GM18907 (cell line): ENCODE data around the gene ATP5F1D.

ENCODE experiments used
- ATAC-seq: cut with Tn5 transposase; IDR thresholded peaks from one replicate; pipeline ENCODE4 v1.9.1; 2021; ENCODE audit warnings: mild to moderate bottlenecking, moderate library complexity; ENCODE audit not compliant: unreplicated experiment

ATP5F1D gene

DNA sequence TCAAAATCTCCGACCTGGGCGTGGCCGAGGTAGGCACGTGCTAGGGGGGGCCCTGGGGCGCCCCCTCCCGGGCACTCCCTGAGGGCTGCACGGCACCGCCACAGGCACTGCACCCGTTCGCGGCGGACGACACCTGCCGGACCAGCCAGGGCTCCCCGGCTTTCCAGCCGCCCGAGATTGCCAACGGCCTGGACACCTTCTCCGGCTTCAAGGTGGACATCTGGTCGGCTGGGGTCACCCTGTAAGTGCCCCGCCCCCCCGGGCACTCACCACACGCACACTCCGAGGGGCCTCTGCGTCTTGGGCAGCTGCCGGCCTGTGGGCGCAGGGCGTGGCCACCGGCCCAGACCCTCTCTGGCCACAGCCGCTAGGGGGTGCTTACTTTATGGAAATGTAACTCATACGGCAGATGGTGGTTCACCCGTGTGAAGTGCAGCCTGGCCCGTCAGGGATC is 21.0 kb upstream of the ATP5F1D start:
- ATAC-seq: no peak

DNA sequence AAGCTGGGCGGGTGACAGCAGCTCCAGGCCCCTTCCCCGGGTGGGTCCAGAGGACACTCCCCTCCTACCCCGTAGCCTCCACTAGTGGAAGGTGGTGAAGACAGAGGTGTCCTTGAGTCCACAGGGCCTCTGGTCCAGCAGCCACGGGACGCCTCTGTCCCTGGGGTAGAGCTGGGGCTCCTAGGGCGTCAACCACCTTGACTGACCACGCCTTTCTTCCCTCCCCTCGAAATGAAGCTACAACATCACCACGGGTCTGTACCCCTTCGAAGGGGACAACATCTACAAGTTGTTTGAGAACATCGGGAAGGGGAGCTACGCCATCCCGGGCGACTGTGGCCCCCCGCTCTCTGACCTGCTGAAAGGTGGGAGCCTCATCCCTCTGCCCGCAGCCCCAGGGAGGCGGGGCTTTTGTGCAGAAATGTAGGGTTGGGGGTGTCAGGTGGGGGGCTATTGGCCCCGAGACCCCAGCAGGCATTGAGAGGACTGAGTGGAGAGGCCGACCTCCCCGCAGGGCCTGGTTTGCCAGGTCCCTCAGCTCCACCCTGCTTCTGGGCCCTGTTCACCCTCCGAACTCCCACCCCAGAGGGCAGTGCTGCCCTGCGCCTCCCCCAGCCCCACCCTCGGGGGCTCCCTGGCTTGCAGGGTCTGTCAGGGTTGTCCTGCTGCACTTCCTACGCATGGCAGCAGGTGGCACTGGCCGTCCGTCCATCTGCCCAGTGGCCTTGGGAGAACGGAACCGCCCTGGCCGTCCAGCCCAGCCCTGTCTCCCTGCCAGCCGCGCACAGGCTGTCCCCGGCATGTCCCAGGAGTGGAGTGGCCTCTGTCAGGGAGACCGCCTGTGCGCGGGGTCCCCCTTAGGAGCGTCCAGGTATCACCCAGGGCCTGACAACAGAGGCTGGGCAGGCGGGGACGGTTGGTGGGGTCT is 20.3 kb upstream of the ATP5F1D start:
- ATAC-seq: no peak

DNA sequence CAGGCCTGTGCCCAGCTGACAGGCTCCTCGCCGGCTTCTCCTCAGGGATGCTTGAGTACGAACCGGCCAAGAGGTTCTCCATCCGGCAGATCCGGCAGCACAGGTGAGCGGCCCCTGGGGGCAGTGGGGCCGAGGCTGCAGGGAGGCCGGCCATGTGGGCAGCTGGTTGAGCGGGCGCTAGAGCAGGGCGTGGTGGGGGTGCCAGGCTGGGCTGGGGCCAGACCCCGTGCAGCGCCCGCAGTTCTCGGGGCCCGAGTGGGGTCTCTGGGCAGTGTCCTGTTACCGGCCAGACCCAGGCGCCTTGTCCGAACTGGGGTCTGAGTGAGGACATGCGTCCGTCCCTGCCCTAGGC is 19.7 kb upstream of the ATP5F1D start:
- no peak for ATAC-seq

DNA sequence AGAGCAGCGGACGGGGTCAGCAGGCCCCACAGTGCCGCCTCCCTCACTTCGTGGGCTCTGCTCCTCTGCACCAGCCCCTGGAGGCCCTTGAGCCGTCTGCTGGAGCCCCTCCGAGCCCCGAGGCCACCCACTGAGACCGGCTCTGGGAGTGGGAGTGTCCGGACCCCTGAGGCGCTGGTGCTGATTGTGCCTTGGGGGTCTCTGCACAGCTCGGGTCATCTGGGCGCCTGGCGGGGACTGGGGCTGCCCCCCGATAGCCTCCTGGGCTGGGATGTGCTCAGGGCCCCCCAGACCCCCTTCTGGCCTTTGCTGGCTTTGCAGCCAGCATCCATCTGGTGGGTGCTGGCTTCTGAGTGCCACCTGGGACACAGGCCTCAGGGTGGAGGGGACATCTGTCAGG is 19.2 kb upstream of the ATP5F1D start:
- no peak for ATAC-seq

DNA sequence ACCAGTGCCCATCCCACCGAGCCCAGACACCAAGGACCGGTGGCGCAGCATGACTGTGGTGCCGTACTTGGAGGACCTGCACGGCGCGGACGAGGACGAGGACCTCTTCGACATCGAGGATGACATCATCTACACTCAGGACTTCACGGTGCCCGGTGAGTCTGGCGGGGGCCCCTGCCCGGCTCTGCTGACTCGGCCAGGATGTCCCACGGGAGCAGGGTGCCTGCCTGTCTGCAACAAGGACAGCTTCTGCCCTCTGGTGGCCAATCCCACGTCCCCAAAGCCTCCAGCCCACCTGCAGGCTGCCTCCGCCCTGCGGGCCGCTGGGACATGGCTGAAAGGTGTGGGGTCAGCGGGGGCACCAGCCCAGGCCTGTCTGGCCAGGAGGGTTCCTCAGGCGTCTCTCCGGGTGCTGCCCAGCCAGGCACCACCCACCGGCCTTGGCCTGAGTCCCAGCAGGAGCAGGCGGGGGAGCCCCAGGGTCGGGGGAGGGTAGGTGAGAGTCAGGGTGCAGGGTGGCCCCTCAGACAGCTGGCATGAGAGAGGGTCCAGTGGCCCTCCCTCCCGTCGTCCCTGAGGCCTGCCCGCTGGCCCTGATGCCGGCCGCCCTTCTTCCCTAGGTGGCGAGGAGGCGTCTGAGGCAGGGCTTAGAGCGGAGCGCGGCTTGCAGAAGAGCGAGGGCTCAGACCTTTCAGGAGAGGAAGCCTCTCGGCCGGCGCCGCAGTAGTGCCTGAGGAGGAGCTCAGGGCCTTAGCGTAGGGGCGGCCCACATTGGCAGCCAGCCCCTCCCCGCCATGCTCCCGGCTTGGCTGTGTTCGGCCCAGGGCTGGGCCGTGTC is 18.3 kb upstream of the ATP5F1D start:
- no peak for ATAC-seq

DNA sequence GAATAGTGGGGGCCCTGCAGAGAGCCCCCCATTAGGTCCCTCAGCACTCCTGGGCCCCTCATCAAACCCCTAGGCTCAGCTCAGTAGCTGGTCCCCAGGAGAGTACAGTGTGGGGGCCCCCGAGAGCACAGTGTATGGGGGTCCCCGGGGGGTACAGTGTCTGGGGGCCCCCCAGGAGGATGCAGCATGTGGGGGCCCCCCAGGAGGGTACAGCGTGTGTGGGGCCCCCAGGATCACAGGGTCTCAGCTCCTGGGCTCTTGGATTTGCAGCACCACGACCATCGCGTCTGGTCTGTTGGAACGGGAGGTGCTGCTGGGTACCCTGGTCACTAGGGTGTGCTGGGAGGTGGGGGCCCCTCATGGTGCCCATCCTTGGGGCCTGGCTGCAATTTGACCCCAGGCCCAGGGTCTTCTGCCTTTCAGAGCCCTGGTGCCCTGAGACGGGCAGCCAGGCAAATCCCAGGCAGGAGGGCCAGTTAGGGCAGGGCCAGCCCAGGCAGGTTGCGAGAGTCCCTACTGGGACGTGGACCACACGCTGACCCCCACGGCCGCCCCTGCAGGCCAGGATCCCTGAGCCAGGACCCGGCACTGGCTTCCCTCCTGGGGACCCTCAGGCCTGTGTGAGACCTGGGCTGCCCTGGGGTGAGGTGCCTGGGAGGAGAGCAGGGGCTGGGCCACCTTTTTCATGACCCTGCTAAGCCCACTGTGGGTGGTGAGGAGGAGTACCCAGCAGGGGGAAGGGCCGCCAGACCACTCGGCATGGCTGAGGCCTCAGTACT is 17.3 kb upstream of the ATP5F1D start:
- ATAC-seq: no peak

DNA sequence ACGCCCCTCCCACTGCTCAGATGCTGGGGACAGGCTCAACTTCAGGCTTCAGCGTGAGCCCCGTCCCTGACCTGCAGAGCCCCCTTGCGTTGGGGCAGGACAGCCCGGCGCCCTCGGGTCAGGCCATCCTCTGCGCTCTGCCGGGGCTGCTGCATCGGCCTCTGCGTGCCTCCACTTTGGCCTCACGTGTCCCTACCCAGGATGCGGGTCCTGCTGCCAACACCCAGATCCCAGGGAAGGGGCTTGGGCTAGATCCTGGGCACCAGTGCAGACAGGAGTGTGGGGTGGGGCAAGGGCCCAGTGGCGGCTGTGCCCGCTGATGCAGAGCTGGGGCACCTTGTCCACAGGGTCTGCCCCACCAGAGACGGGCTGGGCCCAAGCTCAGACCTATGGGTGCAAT is 16.7 kb upstream of the ATP5F1D start:
- no peak for ATAC-seq

DNA sequence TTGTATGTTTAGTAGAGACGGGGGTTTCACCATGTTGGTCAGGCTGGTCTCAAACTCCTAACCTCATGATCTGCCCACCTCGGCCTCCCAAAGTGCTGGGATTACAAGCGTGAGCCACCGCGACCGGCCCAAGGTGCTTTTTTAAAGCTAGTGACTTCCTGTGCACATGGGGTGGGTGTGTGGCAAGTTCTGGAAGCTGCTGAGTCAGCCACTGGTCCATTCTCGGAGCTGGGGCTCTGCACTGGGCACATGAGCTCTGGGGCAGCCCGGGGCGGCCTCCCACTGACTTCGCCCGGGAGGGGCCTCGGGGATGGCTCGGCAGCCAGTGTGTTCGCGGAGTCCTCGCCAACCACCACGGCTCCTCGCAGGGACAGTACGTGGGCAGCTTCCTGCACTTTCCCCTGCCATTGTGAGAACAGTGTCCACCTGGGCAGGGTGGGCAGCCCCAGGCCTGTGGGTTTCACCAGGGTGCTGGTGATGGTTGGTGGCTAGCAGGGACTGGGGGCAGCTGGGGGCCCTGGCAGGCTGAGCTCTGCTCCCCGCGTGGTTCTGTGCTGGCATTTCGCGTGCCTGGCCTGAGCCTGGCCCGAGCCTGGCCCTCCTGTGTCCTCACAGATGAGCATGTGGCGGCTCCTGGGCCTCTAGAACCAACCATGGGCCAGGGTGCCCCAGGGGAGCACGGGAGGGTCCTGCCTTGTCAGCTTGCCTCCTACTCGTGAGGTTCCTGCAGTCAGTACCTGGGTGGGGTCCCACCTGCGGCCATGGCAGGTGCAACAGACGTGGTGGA is 15.9 kb upstream of the ATP5F1D start:
- no peak for ATAC-seq

DNA sequence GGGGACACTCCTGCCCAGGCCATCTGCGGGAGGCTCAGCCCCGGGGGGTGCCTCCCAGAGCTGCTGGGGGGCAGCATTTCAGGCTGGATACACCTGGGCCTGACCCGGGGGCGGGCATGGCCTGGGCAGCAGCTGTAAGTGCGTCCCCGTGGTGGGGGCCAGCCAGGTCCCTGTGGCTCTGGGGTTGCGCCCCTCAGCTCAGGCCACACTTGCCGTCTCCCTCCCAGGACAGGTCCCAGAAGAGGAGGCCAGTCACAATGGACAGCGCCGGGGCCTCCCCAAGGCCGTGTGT is 15.4 kb upstream of the ATP5F1D start:
- ATAC-seq: no peak

DNA sequence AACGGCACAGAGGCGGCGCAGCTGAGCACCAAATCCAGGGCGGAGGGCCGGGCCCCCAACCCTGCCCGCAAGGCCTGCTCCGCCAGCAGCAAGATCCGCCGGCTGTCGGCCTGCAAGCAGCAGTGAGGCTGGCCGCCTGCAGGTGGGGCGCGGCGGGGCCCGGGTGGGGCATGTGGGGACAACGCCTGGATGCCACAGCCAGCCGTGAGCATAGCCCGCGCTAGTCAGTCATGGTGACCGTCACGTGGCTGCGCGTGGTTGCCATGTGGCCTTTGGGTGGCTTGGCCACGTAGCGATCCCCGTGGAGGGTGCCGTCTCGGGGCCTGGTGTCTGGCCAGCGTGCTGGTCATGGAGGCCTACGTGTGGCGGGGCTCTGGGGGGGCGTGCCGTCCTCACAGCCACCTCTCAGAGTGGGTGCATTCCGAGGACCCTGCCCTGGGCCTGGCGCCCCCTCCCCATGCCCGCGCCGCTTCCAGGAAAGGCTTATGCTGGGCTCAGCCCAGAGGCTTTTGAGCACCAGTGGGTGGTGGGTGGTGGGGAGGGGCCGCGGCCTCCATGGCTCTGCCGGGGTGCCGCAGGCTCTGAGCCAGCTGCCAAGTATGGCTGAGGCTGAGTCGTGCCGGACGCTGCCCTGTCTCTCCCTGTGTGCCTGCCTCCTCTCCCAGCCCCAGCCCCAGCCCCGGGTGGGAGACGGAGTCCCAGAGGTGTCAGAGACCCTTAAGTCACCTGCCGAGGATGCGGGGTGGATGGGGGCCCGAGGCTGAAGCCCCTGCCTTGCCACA is 14.8 kb upstream of the ATP5F1D start:
- ATAC-seq: no peak

DNA sequence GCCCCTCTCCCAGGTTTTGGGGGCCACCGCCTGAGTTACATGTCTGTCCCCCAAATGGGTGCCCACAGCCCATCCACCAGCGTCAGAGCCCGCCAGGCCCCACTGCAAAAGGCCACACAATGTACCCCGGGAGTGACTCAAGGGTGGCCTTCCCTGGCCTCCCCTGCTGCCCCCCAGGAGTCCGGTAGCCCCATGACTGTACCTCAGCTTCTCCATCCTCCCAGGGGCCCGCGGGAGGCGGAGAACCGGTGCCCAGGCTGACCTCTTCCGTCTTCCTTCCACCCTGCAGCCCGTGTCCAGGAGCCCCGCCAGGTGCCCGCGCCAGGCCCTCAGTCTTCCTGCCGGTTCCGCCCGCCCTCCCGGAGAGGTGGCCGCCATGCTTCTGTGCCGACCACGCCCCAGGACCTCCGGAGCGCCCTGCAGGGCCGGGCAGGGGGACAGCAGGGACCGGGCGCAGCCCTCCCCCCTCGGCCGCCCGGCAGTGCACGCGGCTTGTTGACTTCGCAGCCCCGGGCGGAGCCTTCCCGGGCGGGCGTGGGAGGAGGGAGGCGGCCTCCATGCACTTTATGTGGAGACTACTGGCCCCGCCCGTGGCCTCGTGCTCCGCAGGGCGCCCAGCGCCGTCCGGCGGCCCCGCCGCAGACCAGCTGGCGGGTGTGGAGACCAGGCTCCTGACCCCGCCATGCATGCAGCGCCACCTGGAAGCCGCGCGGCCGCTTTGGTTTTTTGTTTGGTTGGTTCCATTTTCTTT is 14.1 kb upstream of the ATP5F1D start:
- no peak for ATAC-seq

DNA sequence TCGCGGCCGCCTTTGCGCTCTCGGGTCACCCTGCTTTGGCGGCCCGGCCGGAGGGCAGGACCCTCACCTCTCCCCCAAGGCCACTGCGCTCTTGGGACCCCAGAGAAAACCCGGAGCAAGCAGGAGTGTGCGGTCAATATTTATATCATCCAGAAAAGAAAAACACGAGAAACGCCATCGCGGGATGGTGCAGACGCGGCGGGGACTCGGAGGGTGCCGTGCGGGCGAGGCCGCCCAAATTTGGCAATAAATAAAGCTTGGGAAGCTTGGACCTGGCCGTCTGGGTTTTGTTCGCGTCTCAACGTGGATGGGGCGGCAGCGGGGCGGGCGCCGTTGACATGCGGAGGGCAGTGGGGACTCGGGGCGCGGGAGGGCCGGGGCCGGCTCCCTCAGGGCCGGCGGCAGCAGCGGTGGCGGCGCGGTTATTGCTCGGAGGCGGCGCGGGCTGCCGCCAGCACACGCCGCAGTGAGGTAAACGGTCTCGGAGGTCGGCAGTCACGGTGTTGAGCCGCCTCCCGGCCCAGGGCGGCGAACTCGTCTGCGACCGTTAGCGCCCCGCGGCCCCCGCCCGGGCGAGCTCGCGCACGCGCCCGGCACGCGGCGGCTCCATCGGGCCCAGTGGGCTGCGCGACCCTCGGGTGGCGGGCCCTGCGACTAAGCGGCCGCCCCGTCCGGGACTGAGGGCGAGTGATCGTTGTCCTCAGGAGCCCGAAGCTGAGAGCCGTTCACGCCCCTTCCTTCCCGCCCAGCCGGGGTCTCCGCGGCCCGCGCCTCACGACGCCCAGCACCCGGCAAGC is 13.2 kb upstream of the ATP5F1D start:
- no peak for ATAC-seq

DNA sequence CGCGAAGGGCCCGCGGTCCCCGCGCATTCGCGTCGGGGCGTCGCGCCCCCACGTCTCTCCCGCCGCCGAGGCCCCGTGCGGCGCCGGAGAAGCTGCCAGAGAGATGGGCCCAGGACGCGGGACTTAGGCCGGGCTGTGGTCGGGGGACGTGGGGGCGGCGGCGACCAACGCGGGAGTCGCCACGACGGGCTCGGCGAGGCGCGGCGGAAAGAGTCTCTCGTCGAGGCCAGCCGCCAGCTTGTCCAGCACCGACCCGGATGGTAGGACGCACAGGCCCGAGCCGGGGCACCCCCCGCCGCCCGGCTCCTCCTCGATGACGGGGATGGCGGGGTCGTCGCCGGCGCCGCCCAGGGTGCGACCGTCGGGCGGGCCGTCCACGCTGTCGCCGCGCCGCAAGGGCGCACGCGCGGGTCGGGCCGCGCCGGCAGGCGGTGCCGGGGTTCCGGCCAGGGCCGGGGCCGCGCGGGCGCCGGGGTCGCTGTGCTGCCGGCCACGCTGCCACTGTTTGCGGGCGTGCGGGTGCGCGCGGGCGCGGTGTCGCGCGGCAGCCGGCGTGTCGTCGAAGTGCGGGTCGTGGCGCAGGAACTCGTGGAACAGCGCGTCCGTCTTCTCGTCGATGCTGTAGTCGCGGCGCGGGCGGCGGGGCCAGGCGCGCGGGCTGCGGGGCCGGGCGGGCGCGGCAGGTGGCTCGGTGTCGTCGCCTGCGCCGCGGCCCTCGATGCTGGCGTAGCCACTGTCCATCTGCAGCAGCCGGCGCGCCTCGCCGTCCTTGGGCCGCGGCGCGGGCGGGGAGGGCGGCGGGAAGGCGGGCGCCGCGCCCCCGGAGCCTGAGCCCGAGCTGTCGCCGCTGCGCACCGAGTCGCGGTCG is 12.3 kb upstream of the ATP5F1D start:
- no peak for ATAC-seq

DNA sequence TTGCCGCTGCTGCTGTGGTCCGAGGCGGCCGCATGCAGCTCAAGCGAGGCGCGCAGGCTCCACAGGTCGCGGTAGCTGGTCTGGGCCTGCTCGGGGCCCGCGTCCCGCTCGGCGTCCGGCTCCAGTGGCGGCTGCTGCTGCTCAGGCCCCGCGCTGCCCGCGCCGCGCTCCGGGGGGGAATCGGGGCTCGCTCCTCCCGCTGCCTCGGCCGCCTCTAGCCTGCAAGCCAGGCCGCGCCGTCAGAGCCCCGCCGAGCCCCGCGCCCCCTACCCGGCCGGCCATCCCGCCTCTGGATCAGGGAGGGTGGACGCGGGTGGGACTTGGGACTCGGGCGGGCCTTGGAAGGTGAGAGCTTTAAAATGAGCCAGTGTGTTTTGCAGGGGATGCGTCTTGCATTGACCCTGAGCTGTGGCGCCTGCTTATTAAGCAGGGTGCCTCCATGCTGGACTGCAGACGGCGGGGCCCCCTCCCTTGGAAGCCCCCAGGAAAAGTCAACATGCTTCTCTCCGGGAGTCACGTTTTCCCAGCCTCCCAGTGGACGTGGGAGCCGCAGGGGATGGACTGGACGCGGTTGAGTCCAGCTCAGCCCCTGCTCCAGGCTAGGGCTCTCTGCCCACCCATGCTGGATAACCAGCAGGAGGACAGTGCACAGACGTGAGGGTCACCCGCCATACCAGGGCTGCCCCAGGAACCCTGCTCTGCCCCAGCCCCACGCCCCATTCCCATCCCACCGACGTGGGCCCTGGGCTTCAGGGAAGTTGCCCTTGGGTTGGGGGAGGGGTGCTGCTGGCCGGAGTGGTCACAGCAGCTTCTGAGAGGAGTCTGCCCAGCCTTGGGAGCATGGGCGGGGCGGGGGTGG is 11.4 kb upstream of the ATP5F1D start:
- ATAC-seq: no peak

DNA sequence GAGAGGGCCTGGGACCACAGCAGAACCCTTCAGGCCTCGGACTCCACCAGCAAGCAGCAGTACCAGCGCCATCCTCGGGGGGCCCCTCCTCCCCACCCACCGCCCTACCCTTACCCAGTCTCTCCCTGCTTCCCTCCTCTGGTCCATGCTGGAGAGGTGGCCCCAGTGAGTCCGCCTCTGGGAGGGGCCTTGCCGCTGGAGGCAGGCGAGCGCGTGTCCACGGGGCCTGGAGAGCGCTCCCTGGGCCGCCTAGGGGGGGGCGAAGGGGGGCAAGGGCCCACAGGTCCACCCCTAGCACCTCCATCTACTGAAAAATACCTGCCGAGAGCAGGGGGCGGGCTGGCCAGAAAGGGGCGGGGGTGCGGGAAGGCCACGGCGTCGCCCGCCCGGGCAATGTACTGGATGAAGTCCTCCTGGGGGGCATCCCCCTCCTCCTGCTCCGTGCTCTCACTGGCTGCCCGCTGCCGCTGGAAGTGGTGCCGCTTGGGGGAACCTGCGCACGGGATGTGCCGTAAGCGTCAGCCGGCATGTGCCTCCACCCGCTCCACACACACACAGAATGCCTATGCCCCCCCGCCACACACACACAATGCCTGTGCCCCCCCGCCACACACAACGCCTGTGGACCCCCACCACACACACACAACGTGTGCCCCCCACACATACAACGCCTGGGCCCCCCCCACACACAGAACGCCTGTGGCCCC is 10.6 kb upstream of the ATP5F1D start:
- ATAC-seq: no peak
